H9 (cell line): ENCODE data around the gene SLCO1C1. TPM values are rescaled to one million over a fixed set of nuclear protein-coding genes. Genes with fewer than 3 reads are reported as not detected.

Source experiments
- DNase-seq: peaks from one replicate; pipeline ENCODE4 v3.0.0-alpha.2; 2017
- H2AFZ ChIP-seq: one replicate; pipeline ENCODE4 v1.6.1; 2013; ENCODE audit warnings: mild to moderate bottlenecking, low read length, control low read depth, moderate library complexity
- H2AK5ac ChIP-seq: 2 replicates; pipeline ENCODE4 v1.6.1; 2013; ENCODE audit warnings: low read length, control low read depth, mixed read lengths; ENCODE audit not compliant: insufficient read length
- H2BK120ac ChIP-seq: one replicate; pipeline ENCODE4 v1.6.1; 2013; ENCODE audit warnings: low read depth, mild to moderate bottlenecking, low read length, control low read depth, inconsistent platforms; ENCODE audit not compliant: poor library complexity, severe bottlenecking
- H2BK12ac ChIP-seq: 2 replicates; pipeline ENCODE4 v1.6.1; 2013; ENCODE audit warnings: low read length, control low read depth, mixed read lengths, low read depth; ENCODE audit not compliant: insufficient read length
- H2BK15ac ChIP-seq: 2 replicates; pipeline ENCODE4 v1.6.1; 2013; ENCODE audit warnings: low read depth, low read length, control low read depth
- H2BK20ac ChIP-seq: one replicate; pipeline ENCODE4 v1.6.1; 2013; ENCODE audit warnings: low read depth, mild to moderate bottlenecking, low read length, control low read depth, inconsistent platforms; ENCODE audit not compliant: poor library complexity, severe bottlenecking
- H2BK5ac ChIP-seq: 2 replicates; pipeline ENCODE4 v1.6.1; 2013; ENCODE audit warnings: low read length, control low read depth, mixed read lengths; ENCODE audit not compliant: insufficient read length
- H3K14ac ChIP-seq: 2 replicates; pipeline ENCODE4 v1.6.1; 2013; ENCODE audit warnings: low read length, control low read depth; ENCODE audit not compliant: insufficient read depth
- H3K18ac ChIP-seq: 2 replicates; pipeline ENCODE4 v1.6.1; 2013; ENCODE audit warnings: low read depth, mild to moderate bottlenecking, mixed read lengths, low read length, control low read depth; ENCODE audit not compliant: insufficient read length
- H3K23ac ChIP-seq: 2 replicates; pipeline ENCODE4 v1.6.1; 2013; ENCODE audit warnings: low read length, control low read depth, mixed read lengths, low read depth; ENCODE audit not compliant: insufficient read length
- H3K23me2 ChIP-seq: 2 replicates; pipeline ENCODE4 v1.6.1; 2013; ENCODE audit warnings: low read depth, mild to moderate bottlenecking, mixed read lengths, low read length, control low read depth; ENCODE audit not compliant: insufficient read length, poor library complexity, severe bottlenecking
- H3K27ac ChIP-seq: 2 replicates; pipeline ENCODE4 v1.5.1; 2013; ENCODE audit warnings: low read length, control low read depth, mixed read lengths, low read depth; ENCODE audit not compliant: insufficient read length
- H3K27me3 ChIP-seq: 2 replicates; pipeline ENCODE4 v1.6.1; 2013; ENCODE audit warnings: low read length, control low read depth, inconsistent platforms; ENCODE audit not compliant: insufficient read depth
- H3K4ac ChIP-seq: 2 replicates; pipeline ENCODE4 v1.6.1; 2013; ENCODE audit warnings: low read depth, mild to moderate bottlenecking, control low read depth, inconsistent platforms, low read length, moderate library complexity
- H3K4me1 ChIP-seq: 2 replicates; pipeline ENCODE4 v1.6.1; 2013; ENCODE audit warnings: low read length, control low read depth, inconsistent platforms; ENCODE audit not compliant: insufficient read depth
- H3K4me2 ChIP-seq: 2 replicates; pipeline ENCODE4 v1.6.1; 2013; ENCODE audit warnings: low read length, control low read depth, mixed read lengths; ENCODE audit not compliant: insufficient read length, insufficient read depth
- H3K56ac ChIP-seq: 2 replicates; pipeline ENCODE4 v1.6.1; 2013; ENCODE audit warnings: low read depth, mild to moderate bottlenecking, mixed read lengths, low read length, control low read depth; ENCODE audit not compliant: insufficient read length
- H3K79me1 ChIP-seq: 2 replicates; pipeline ENCODE4 v1.6.1; 2013; ENCODE audit warnings: low read depth, mild to moderate bottlenecking, moderate library complexity, low read length, control low read depth, inconsistent platforms; ENCODE audit not compliant: insufficient read depth, poor library complexity, severe bottlenecking
- H3K79me2 ChIP-seq: 2 replicates; pipeline ENCODE4 v1.6.1; 2013; ENCODE audit warnings: low read length, control low read depth, inconsistent platforms; ENCODE audit not compliant: insufficient read depth
- H3K9ac ChIP-seq: 2 replicates; pipeline ENCODE4 v1.6.1; 2013; ENCODE audit warnings: low read length, control low read depth, mixed read lengths; ENCODE audit not compliant: insufficient read length; ENCODE audit errors: extremely low read depth
- H3K9me3 ChIP-seq: one replicate; pipeline ENCODE4 v1.6.1; 2013; ENCODE audit warnings: low read depth, low read length, inconsistent platforms; ENCODE audit not compliant: control insufficient read depth
- H3T11ph ChIP-seq: one replicate; pipeline ENCODE4 v1.6.1; 2013; ENCODE audit warnings: mild to moderate bottlenecking, low read length, control low read depth, inconsistent platforms
- H4K20me1 ChIP-seq: one replicate; pipeline ENCODE4 v1.6.1; 2013; ENCODE audit not compliant: control insufficient read depth, insufficient read length, insufficient read depth
- H4K5ac ChIP-seq: 2 replicates; pipeline ENCODE4 v1.6.1; 2013; ENCODE audit warnings: low read depth, mild to moderate bottlenecking, mixed read lengths, low read length, control low read depth; ENCODE audit not compliant: insufficient read length
- H4K8ac ChIP-seq: replicated peaks from 2 replicates; pipeline ENCODE4 v1.6.1; 2013; ENCODE audit warnings: low read length, control low read depth, mixed read lengths, low read depth; ENCODE audit not compliant: insufficient read length
- H4K91ac ChIP-seq: 2 replicates; pipeline ENCODE4 v1.6.1; 2013; ENCODE audit warnings: low read depth, mild to moderate bottlenecking, moderate library complexity, mixed read lengths, low read length, control low read depth; ENCODE audit not compliant: insufficient read length
- H3K27ac Mint-ChIP-seq, 3 experiments: 2 replicates in 2 of 3; 3 replicates in 1 of 3; pipeline ENCODE4 v1.8.0; 2020 to 2021; ENCODE audit warnings: mixed read lengths in 3 of 3, mild to moderate bottlenecking in 1 of 3, moderate library complexity in 1 of 3
- H3K27me3 Mint-ChIP-seq: 2 replicates; pipeline ENCODE4 v1.8.0; 2021; ENCODE audit warnings: low read depth, mild to moderate bottlenecking, moderate library complexity, mixed read lengths
- H3K36me3 Mint-ChIP-seq, 3 experiments: 2 replicates in 2 of 3; 3 replicates in 1 of 3; pipeline ENCODE4 v1.8.0; 2020 to 2021; ENCODE audit warnings: low read depth in 3 of 3, mixed read lengths in 3 of 3; ENCODE audit not compliant: insufficient read depth in 1 of 3
- H3K4me1 Mint-ChIP-seq, 2 experiments: 2 replicates each; pipeline ENCODE4 v1.8.0; 2020; ENCODE audit warnings: mixed read lengths in 2 of 2
- H3K4me3 Mint-ChIP-seq, 2 experiments: 2 replicates in 1 of 2; 3 replicates in 1 of 2; pipeline ENCODE4 v1.8.0; 2020 to 2021; ENCODE audit warnings: mild to moderate bottlenecking in 2 of 2, mixed read lengths in 2 of 2, moderate library complexity in 1 of 2
- H3K9me3 Mint-ChIP-seq, 2 experiments: 2 replicates in 1 of 2; 3 replicates in 1 of 2; pipeline ENCODE4 v1.8.0; 2020; ENCODE audit warnings: mild to moderate bottlenecking in 2 of 2, mixed read lengths in 2 of 2, moderate library complexity in 1 of 2
- WGBS: extraction: QIAGEN DNeasy Blood & Tissue Kit; methylation state at CpG from one replicate; pipeline ENCODE4 v1.1.7; 2013; ENCODE audit warnings: missing lambda C conversion rate, low lambda C conversion rate, mixed read lengths; ENCODE audit not compliant: insufficient read length; ENCODE audit errors: extremely low coverage; 5-methylcytosine and 5-hydroxymethylcytosine counted together
- total RNA-seq: library from RNA; stranded (reverse); gene quantifications from 2 replicates; pipeline ENCODE4 v1.2.1, GENCODE V29; 2021
- TF ChIP-seq, protein P1 (sequence below): fragments of 200-600 bp; sonication (generic); conservative IDR thresholded peaks from 3 replicates; pipeline ENCODE4 v1.8.0; 2021; ENCODE audit warnings: antibody characterized with exemption, mild to moderate bottlenecking

Gene SLCO1C1
- total RNA-seq, 1 experiment from 2014 or later: not detected

GRCh38 chr12:20716985-20717384 is 21.9 kb downstream of the SLCO1C1 start:
- H3K4me1 ChIP-seq: no peaks in the 10 kb centered on the region
- Mint-ChIP-seq H3K27me3 (no peaks in the 10 kb centered on the region), H3K36me3 (no peaks in the 10 kb centered on the region), H3K27ac (no peak overlapping the region), H3K4me3 (no peak overlapping the region), H3K9me3 (no peaks in the 10 kb centered on the region), H3K4me1 (peaks cover 7 to 8% of the 10 kb centered on the region in 2 experiments)
- no peak overlapping the region for H2BK120ac ChIP-seq
- H3T11ph ChIP-seq: no peak overlapping the region
- no peaks in the 10 kb centered on the region for H3K79me1 ChIP-seq
- no peak overlapping the region for H3K14ac ChIP-seq
- no peak overlapping the region for H3K27ac ChIP-seq
- no peaks in the 10 kb centered on the region for H3K9me3 ChIP-seq
- no peak overlapping the region for H2BK15ac ChIP-seq
- H3K18ac ChIP-seq: no peak overlapping the region
- H2AFZ ChIP-seq: no peak overlapping the region
- no peak overlapping the region for H4K91ac ChIP-seq
- H2BK5ac ChIP-seq: no peak overlapping the region
- no peaks in the 10 kb centered on the region for H3K27me3 ChIP-seq
- no peak for DNase-seq
- H3K23ac ChIP-seq: no peak overlapping the region
- H4K20me1 ChIP-seq: no peaks in the 10 kb centered on the region
- H3K4me2 ChIP-seq: no peak overlapping the region
- no peak overlapping the region for H3K56ac ChIP-seq
- H3K79me2 ChIP-seq: no peaks in the 10 kb centered on the region
- H4K8ac ChIP-seq: no peak overlapping the region
- no peak overlapping the region for H2BK12ac ChIP-seq
- no peak overlapping the region for H2AK5ac ChIP-seq
- no peak overlapping the region for H3K9ac ChIP-seq
- H4K5ac ChIP-seq: no peak overlapping the region
- WGBS: no CpG with 5 or more reads among the region's 1 CpG
- no peak overlapping the region for H2BK20ac ChIP-seq
- no peak overlapping the region for H3K4ac ChIP-seq
- TF ChIP-seq, protein P1, sequence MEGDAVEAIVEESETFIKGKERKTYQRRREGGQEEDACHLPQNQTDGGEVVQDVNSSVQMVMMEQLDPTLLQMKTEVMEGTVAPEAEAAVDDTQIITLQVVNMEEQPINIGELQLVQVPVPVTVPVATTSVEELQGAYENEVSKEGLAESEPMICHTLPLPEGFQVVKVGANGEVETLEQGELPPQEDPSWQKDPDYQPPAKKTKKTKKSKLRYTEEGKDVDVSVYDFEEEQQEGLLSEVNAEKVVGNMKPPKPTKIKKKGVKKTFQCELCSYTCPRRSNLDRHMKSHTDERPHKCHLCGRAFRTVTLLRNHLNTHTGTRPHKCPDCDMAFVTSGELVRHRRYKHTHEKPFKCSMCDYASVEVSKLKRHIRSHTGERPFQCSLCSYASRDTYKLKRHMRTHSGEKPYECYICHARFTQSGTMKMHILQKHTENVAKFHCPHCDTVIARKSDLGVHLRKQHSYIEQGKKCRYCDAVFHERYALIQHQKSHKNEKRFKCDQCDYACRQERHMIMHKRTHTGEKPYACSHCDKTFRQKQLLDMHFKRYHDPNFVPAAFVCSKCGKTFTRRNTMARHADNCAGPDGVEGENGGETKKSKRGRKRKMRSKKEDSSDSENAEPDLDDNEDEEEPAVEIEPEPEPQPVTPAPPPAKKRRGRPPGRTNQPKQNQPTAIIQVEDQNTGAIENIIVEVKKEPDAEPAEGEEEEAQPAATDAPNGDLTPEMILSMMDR: no peak
- H3K23me2 ChIP-seq: no peaks in the 10 kb centered on the region
